Kidney (tissue), 14 donors: Measurements from ENCODE around the gene KIAA1549. TPM values are rescaled to one million over a fixed set of nuclear protein-coding genes. Genes with fewer than 3 reads are reported as not detected.
"Not testable (repeated sequence)": the region's sequence is repeated elsewhere in the genome, so short reads cannot be mapped to it uniquely, and the experiment has no call there.

ENCODE experiments used
- DNase-seq, 5 donors: peaks; one replicate each; pipeline ENCODE4 v3.0.0-alpha.2; 2013 to 2020
- FAIRE-seq: peaks from 2 replicates; lab custom pipeline; 2012; peaks lifted over from hg19 to GRCh38; lab: Jason Lieb, UNC
- H3K27ac ChIP-seq, 2 donors: one replicate each; pipeline ENCODE4 v1.7.0; 2013; ENCODE audit warnings: low read depth in 2 of 2, low read length in 2 of 2, inconsistent platforms in 1 of 2
- H3K27me3 ChIP-seq: one replicate; pipeline ENCODE4 v1.7.1; 2013; ENCODE audit warnings: low read length, inconsistent platforms; ENCODE audit not compliant: control insufficient read depth, insufficient read depth
- H3K36me3 ChIP-seq, 3 donors: one replicate each; pipeline versions ENCODE4 v1.7.0 to v1.7.1; 2013; ENCODE audit warnings: low read length in 3 of 3, control low read depth in 1 of 3, inconsistent platforms in 1 of 3; ENCODE audit not compliant: insufficient read depth in 3 of 3, control insufficient read depth in 2 of 3
- H3K4me1 ChIP-seq, 3 donors: one replicate each; pipeline versions ENCODE4 v1.7.0 to v1.7.1; 2013; ENCODE audit warnings: low read length in 3 of 3, inconsistent platforms in 1 of 3, low read depth in 1 of 3; ENCODE audit not compliant: control insufficient read depth in 2 of 3, insufficient read depth in 2 of 3
- H3K4me3 ChIP-seq, 3 donors: one replicate each; pipeline versions ENCODE4 v1.7.0 to v1.8.1; 2013; ENCODE audit warnings: low read length in 3 of 3, control low read depth in 1 of 3, inconsistent platforms in 1 of 3
- H3K9ac ChIP-seq, 3 donors: one replicate each; pipeline versions ENCODE4 v1.7.0 to v1.7.1; 2013; ENCODE audit warnings: low read length in 3 of 3, control low read depth in 1 of 3, inconsistent platforms in 1 of 3
- H3K9me3 ChIP-seq, 3 donors: one replicate each; pipeline versions ENCODE4 v1.7.0 to v1.7.1; 2013; ENCODE audit warnings: low read length in 3 of 3, control low read depth in 1 of 3, inconsistent platforms in 1 of 3; ENCODE audit not compliant: control insufficient read depth in 2 of 3, insufficient read depth in 1 of 3
- CTCF ChIP-seq: IDR thresholded peaks from 3 replicates; pipeline ENCODE4 v1.5.1; 2012; ENCODE audit warnings: mild to moderate bottlenecking, moderate library complexity, borderline replicate concordance; ENCODE audit not compliant: insufficient read depth; ENCODE audit errors: extremely low read depth
- intact Hi-C: fragments of 100-400 bp; cut with DNase I; formaldehyde crosslinking; loops from one replicate; pipeline ENCODE4 v1.11.1; 2022
- polyA plus RNA-seq: library from polyadenylated mRNA; stranded (reverse); fragments of 350-450 nt; fragmentation: Illumina TruSeq; extraction: RNeasy Lipid Tissue Mini Kit (QIAGEN cat#74804); gene quantifications from one replicate; pipeline ENCODE4 v1.2.3, GENCODE V29; 2014; ENCODE audit warnings: low read depth, low replicate concordance; ENCODE audit not compliant: insufficient read depth
- total RNA-seq: library from RNA; stranded (reverse); fragmentation: NEBNext Ultra II Directional; extraction: Animal tissue kit (Norgen Biotek cat#: 25700); gene quantifications from one replicate; pipeline ENCODE4 v1.2.1, GENCODE V29; 2021
- donor health status: control.
- donor health status: control.
- donor health status: control.
- donor health status: control.
- donor health status: control.
- donor health status: DM: yes; HTN: yes; CAD: no.
- donor health status: Normal renal cell carcinoma (clear cell type).

Gene KIAA1549
- total and polyA plus RNA-seq, 2 donors from 2014 or later, result 1.8 to 10.1 TPM

DNA sequence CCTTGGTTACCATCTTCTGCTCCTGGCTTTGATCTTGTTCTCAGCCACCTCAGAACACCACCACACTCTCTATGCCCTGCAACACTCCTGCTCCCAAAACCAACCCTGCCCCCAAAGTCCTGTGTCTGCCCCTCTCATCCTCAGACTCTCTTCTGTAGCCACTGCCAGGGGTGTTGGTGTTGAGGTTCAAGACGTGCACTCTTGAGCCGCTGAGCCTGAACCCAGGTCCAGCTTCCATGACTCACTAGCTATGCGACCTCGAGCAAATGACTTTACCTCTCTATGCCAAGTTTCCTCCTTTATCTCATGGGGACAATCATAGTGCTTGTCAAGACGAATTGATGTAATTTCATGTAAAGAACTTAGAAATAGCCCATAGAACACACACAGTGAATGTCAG, 182.4 kb downstream of the KIAA1549 start:
- intact Hi-C loops, result no loop called here
- TF ChIP-seq CTCF, result no peak
- Histone ChIP-seq H3K9me3 (no peaks in the 10 kb centered on the region), H3K9ac (peak overlapping the region in 1 of 3 donors; percentile 90), H3K4me3 (peak overlapping the region; percentile 52 to 80 (median 73)), H3K4me1 (peaks cover 0 to 8% (median 5%) of the 10 kb centered on the region in 3 donors), H3K36me3 (no peaks in the 10 kb centered on the region), H3K27me3 (no peaks in the 10 kb centered on the region), H3K27ac (peak overlapping the region; percentile 91 to 92)
- no peak for DNase-seq
- FAIRE-seq, result no peak

DNA sequence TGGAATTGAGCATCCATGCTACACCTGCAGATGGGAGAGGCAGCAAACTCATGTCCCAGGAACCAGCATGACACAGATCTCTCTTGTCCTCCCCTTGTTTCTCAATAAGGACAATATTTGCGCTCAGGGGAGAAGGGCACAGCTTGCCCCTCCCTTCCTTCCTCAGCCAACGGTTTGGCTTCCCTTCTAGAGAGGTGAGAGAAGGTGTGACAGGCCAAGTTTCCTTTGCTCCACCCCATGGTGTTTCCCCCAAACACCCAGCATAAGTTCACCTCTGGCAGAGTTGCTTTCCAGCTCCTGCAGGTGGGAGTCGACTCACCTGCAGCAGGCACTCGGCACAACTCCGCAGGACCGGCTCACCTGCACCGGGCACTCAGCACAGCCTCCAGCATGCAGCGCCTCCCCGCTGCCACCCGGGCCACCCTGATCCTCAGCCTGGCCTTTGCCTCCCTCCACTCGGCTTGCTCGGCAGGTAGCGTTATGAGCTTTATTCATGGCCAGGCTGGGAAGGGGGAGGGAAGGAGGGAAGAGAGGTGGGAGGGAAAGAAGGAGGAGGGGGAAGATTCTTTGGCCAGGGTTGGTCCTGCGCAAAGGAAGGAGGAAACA, 183.4 kb downstream of the KIAA1549 start, which contains the start of the genes ATP6V0A4 and TMEM213:
Gene ATP6V0A4, minus strand, starts transcription at position 482 of the 606 bp plus-strand sequence. CDS start 26,949 bp downstream, outside the sequence.
Gene TMEM213, plus strand, starts transcription at position 280 of the 606 bp plus-strand sequence. Its CDS starts 111 bp downstream, at position 391.
- DNase-seq, result peak; percentile 50 to 86 (median 59)
- H3K27ac ChIP-seq, result peak within 1 kb of the TSS; percentile 91 to 92
- peaks cover 0 to 8% (median 5%) of the 10 kb centered on the region in 3 donors for H3K4me1 ChIP-seq
- no peaks in the 10 kb centered on the region for H3K9me3 ChIP-seq
- peak; percentile 1 for TF ChIP-seq CTCF
- H3K9ac ChIP-seq, result peak within 1 kb of the TSS; percentile 26 to 90 (median 58)
- peak within 1 kb of the TSS; percentile 60 to 80 (median 73) for H3K4me3 ChIP-seq
- H3K27me3 ChIP-seq, result no peaks in the 10 kb centered on the region
- intact Hi-C loops, result no loop called here
- FAIRE-seq, result no peak
- H3K36me3 ChIP-seq, result no peaks in the 10 kb centered on the region

- FAIRE-seq, DNase-seq, H3K27me3 ChIP-seq, intact Hi-C loops, H3K9me3 ChIP-seq, H3K36me3 ChIP-seq, H3K4me1 ChIP-seq: not testable (repeated sequence)
- Histone ChIP-seq H3K9ac (peak overlapping the region in 1 of 3 donors; percentile 63), H3K4me3 (peak overlapping the region in 2 of 3 donors; percentile 73 to 80), H3K27ac (peak overlapping the region; percentile 91 to 92)
Measured at GRCh38 chr7:138797046-138797445, 184.1 kb downstream of the KIAA1549 start.

- no peaks in the 10 kb centered on the region for H3K36me3 ChIP-seq
- H3K27ac ChIP-seq, result peak overlapping the region; percentile 53 to 59
- H3K9me3 ChIP-seq, result no peaks in the 10 kb centered on the region
- H3K4me1 ChIP-seq, result peaks cover 0 to under 1% (median under 1%) of the 10 kb centered on the region in 3 donors
- H3K9ac ChIP-seq, result peak overlapping the region in 1 of 3 donors; percentile 32
- FAIRE-seq (no peak), DNase-seq (peak in 2 of 5 donors; percentile 30 to 35)
- intact Hi-C loops, result no loop called here
- H3K27me3 ChIP-seq, result no peaks in the 10 kb centered on the region
- no peak for TF ChIP-seq CTCF
- peak overlapping the region in 2 of 3 donors; percentile 30 to 73 for H3K4me3 ChIP-seq
Measured at GRCh38 chr7:138796038-138796615, 185.1 kb downstream of the KIAA1549 start.
